Body of pancreas (tissue), 4 donors: ENCODE data around the gene KRT76. TPM values are rescaled to one million over a fixed set of nuclear protein-coding genes. Genes with fewer than 3 reads are reported as not detected.

ENCODE experiments used
- ATAC-seq: fragments of 150-250 bp; one replicate; pipeline ENCODE4 v1.9.1; 2016
- DNase-seq, 4 donors: peaks; one replicate each; pipeline ENCODE4 v3.0.0-alpha.2; 2019
- H3K27ac ChIP-seq, 4 donors: fragments of 200-600 bp; sonication (generic); 1 replicate in 3 of 4; 2 replicates in 1 of 4; pipeline versions ENCODE4 v1.5.1 to v1.6.1; 2016 to 2019; ENCODE audit warnings: mild to moderate bottlenecking in 1 of 4, mixed read lengths in 1 of 4, moderate library complexity in 1 of 4
- H3K27me3 ChIP-seq, 2 donors: fragments of 200-600 bp; sonication (generic); one replicate each; pipeline ENCODE4 v1.6.0; 2016; ENCODE audit warnings: mild to moderate bottlenecking in 1 of 2
- H3K36me3 ChIP-seq, 2 donors: fragments of 200-600 bp; sonication (generic); replicated peaks in 1 of 2; 2 replicates each; pipeline ENCODE4 v1.5.1; 2016; ENCODE audit warnings: low read depth in 2 of 2; ENCODE audit not compliant: insufficient read depth in 1 of 2
- H3K4me1 ChIP-seq: fragments of 200-600 bp; sonication (generic); one replicate; pipeline ENCODE4 v1.6.0; 2016
- H3K4me3 ChIP-seq, 2 donors: fragments of 200-600 bp; sonication (generic); 1 replicate in 1 of 2; 2 replicates in 1 of 2; pipeline ENCODE4 v1.5.1; 2016 to 2019
- H3K9me3 ChIP-seq, 3 donors: fragments of 200-600 bp; sonication (generic); 1 replicate in 2 of 3; 2 replicates in 1 of 3; pipeline ENCODE4 v1.5.1; 2016
- POLR2A ChIP-seq, 3 donors: fragments of 450-650 bp; IDR thresholded peaks; one replicate each; pipeline ENCODE4 v1.6.1; 2016; ENCODE audit warnings: antibody characterized with exemption in 3 of 3, mild to moderate bottlenecking in 2 of 3
- WGBS, 2 donors: methylation state at CpG; one replicate each; pipeline ENCODE4 v1.1.5; 2017; 5-methylcytosine and 5-hydroxymethylcytosine counted together
- intact Hi-C: fragments of 100-400 bp; cut with DNase I; formaldehyde crosslinking; loops from one replicate; pipeline ENCODE4 v1.15.1; 2023
- total RNA-seq, 2 donors: library from RNA; depleted of rRNA; stranded (reverse); fragments of >200 nt; gene quantifications; one replicate each; pipeline ENCODE4 v1.1.0, GENCODE V29; 2016
- TF ChIP-seq, protein P1 (sequence below), 7 experiments: fragments of 450-650 bp in 4 of 7; fragments of 200-600 bp in 3 of 7; sonication (generic) in 3 of 7; IDR thresholded peaks; one replicate each; pipeline ENCODE4 v1.5.1; 2016 to 2019; ENCODE audit warnings: antibody characterized with exemption in 7 of 7

KRT76 gene
- total RNA-seq, 2 donors from 2014 or later, result not detected

DNA sequence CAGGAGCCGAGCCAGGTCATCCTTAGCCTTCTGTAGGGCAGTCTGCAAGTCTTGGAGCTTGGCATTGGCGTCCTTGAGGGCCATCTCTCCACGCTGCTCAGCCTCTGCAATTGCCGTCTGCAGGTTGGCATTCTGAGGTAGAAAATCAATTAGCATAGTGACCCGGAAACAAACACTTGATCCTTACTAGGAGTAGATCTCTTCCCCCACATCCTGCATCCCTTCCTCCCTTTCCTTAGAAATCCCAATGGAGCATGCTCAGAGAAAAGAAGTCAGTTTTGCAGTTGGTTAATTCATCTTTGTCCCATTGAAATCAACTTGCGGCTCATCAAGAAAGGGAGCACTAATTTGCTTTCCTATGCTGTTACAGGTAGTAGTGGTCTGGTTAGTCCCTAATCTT is 6.1 kb downstream of the KRT76 start:
- no peaks in the 10 kb centered on the region for H3K9me3 ChIP-seq
- intact Hi-C loops, result no loop called here
- WGBS, 2 donors, result 68 to 71% methylated on average over 6 of the region's 6 CpGs
- no peaks in the 10 kb centered on the region for H3K27me3 ChIP-seq
- no peaks in the 10 kb centered on the region for H3K36me3 ChIP-seq
- DNase-seq (no peak), ATAC-seq (no peak)
- H3K27ac ChIP-seq, result no peak overlapping the region
- H3K4me1 ChIP-seq, result no peaks in the 10 kb centered on the region
- TF ChIP-seq, protein P1, sequence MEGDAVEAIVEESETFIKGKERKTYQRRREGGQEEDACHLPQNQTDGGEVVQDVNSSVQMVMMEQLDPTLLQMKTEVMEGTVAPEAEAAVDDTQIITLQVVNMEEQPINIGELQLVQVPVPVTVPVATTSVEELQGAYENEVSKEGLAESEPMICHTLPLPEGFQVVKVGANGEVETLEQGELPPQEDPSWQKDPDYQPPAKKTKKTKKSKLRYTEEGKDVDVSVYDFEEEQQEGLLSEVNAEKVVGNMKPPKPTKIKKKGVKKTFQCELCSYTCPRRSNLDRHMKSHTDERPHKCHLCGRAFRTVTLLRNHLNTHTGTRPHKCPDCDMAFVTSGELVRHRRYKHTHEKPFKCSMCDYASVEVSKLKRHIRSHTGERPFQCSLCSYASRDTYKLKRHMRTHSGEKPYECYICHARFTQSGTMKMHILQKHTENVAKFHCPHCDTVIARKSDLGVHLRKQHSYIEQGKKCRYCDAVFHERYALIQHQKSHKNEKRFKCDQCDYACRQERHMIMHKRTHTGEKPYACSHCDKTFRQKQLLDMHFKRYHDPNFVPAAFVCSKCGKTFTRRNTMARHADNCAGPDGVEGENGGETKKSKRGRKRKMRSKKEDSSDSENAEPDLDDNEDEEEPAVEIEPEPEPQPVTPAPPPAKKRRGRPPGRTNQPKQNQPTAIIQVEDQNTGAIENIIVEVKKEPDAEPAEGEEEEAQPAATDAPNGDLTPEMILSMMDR (IDR thresholded peaks at IDR 0.05), result no peak
- no peak for TF ChIP-seq POLR2A (IDR thresholded peaks at IDR 0.05)
- H3K4me3 ChIP-seq, result no peak overlapping the region

DNA sequence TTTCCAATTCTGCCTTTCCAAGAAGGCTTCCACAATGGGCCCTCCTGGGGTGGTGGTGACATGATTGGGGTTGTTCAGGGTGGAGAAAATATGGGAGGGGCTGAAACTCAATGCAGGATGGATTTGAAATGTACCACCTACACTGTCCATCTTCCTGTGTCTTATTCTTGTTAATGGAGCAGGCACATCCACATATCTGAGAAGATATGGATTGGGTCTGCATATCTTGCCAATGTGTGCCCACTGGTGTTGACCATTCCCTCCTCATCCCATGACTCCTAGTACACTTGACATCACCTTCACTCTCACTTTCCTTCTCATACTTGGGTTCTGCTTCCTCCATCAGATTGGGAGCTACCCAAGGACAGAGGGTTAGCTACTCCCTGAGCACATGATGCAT is 7.2 kb downstream of the KRT76 start:
- intact Hi-C loops, result no loop called here
- DNase-seq (no peak), ATAC-seq (no peak)

DNA sequence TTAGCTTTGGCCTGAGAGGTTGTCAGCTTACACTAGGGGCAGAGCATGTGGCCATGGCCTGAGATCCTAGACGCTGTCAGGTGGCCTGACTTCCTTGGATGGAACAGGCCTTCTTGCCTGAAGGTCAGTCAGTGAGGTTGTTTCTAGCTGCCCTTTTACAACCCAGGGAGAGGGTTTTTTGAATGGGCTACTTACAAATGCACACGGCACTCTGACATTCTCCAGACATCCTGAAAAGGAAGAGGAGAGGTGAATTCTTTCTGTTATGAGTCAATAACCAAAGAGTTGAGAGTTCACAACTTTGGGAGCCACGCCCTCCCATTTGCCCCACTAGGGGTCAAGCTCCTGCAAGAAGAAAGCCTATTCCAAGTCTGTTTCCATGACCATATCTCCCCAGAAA is 7.8 kb downstream of the KRT76 start:
- Histone ChIP-seq H3K4me1 (no peaks in the 10 kb centered on the region), H3K36me3 (no peaks in the 10 kb centered on the region), H3K9me3 (no peaks in the 10 kb centered on the region), H3K4me3 (no peak overlapping the region), H3K27ac (no peak overlapping the region), H3K27me3 (no peaks in the 10 kb centered on the region)
- intact Hi-C loops, result no loop called here
- TF ChIP-seq, protein P1 (IDR thresholded peaks at IDR 0.05), result no peak
- TF ChIP-seq POLR2A (IDR thresholded peaks at IDR 0.05), result no peak
- WGBS, 2 donors, result 63% methylated on average over 3 of the region's 3 CpGs
- ATAC-seq (no peak), DNase-seq (no peak)

More for the DNA sequence above, 7.2 kb downstream of the KRT76 start:
- Histone ChIP-seq H3K9me3 (no peaks in the 10 kb centered on the region), H3K4me1 (no peaks in the 10 kb centered on the region), H3K27ac (no peak overlapping the region), H3K36me3 (no peaks in the 10 kb centered on the region), H3K4me3 (no peak overlapping the region), H3K27me3 (no peaks in the 10 kb centered on the region)
- TF ChIP-seq POLR2A (IDR thresholded peaks at IDR 0.05), result no peak
- TF ChIP-seq, protein P1 (IDR thresholded peaks at IDR 0.05), result no peak

DNA sequence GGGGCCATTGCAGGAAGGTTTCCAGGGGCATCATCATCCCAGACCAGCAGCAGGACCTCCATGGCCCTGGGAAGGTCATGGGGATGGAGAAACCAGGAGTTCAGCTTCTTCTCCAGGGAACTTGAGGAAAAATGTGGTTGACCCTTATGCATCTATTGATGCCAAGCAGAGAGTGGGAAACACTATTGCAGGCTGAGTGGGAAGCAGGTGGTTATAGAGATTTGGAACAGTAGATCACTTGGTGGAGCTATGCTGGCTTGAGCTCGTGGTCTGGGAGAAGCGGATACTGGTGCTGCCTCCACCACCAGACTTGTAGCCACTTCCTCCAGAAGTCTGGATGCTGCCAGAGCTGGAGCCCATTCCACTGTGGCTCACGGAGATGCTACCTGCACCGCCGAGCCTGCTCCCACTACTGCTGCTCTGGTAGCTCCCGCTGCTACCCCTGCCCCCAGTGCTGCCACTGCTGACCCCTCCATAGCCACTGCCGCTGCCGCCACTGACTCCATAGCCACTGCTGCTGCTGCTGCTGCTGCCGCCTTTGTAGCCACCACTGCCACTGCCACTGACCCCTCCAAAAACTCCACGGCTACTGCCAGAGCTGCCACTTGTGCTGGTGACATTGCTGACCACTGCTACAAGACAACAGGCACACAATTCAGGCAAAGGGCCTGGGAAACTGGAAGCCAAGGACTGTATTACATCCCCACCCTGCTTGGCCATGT is 8.5 kb downstream of the KRT76 start:
- Histone ChIP-seq H3K4me1 (no peaks in the 10 kb centered on the region), H3K9me3 (no peaks in the 10 kb centered on the region), H3K27me3 (no peaks in the 10 kb centered on the region), H3K27ac (no peak overlapping the region), H3K36me3 (no peaks in the 10 kb centered on the region), H3K4me3 (no peak overlapping the region)
- WGBS, 2 donors, result 67% methylated on average over 9 to 10 of the region's 10 CpGs
- intact Hi-C loops, result no loop called here
- TF ChIP-seq, protein P1 (IDR thresholded peaks at IDR 0.05), result no peak
- no peak for TF ChIP-seq POLR2A (IDR thresholded peaks at IDR 0.05)
- ATAC-seq (no peak), DNase-seq (no peak)

DNA sequence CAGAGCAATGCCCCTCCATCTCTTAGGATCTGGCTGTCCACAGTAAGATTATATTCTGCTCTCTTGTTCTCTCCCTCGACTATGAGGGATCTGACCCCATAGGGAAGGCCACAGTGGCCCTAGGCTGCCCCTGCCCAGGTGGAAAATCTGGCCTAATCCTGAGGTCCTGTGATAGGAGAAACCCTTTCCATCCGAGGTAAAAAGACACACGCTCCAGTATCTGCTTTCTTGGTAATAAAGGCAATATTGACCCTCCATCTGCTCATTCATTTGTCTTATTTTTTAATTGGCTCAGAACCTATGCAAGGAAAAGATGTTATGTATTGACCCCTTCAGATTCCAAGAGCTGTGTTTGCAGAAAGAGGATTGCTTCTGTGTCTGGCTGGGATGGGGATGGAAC is 9.7 kb downstream of the KRT76 start:
- no peak for TF ChIP-seq POLR2A (IDR thresholded peaks at IDR 0.05)
- TF ChIP-seq, protein P1 (IDR thresholded peaks at IDR 0.05), result no peak
- 21 to 23% methylated on average over 3 of the region's 3 CpGs for WGBS, 2 donors
- Histone ChIP-seq H3K27ac (no peak overlapping the region), H3K36me3 (no peaks in the 10 kb centered on the region), H3K4me1 (no peaks in the 10 kb centered on the region), H3K27me3 (no peaks in the 10 kb centered on the region), H3K4me3 (no peak overlapping the region), H3K9me3 (no peaks in the 10 kb centered on the region)
- DNase-seq (no peak), ATAC-seq (no peak)
- intact Hi-C loops, result no loop called here
